ENCODE measurements around the gene KIAA1671.

KIAA1671 gene

DNA sequence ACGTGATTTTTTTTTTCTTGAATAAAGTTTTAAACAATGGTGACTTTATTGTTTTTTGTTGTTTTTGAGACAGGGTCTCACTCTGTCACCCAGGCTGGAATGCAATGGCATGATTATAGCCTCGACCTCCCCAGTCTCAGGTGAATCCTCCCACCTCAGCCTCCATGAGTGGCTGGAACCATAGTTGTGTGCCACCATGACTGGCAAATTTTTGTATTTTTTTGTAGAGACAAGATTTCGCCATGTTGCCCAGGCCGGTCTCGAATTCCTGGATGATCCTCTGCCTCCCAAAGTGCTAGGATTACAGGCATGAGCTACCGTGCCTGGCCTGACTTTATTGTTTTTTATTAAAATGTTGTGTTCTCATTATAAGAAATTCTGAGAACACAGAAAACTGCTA is 235.0 kb downstream of the KIAA1671 start:
- no peaks in the 10 kb centered on the region for H3K79me1 ChIP-seq (ENCODE audit: low read length)
- no peak overlapping the region for H3K18ac ChIP-seq (ENCODE audit: low read length)
- no peak for DNase-seq
- no peak overlapping the region for H2BK15ac ChIP-seq (replicated peaks; ENCODE audit: low read depth)
- H3K36me3 ChIP-seq (ENCODE audit: control insufficient read depth, insufficient read depth, low read length), result peaks cover 7% of the 10 kb centered on the region
- no peaks in the 10 kb centered on the region for H3K27me3 ChIP-seq (ENCODE audit: insufficient read depth, low read length, poor library complexity)
- H3K4me3 ChIP-seq (ENCODE audit: low read length), result no peak overlapping the region
- H3K23ac ChIP-seq (ENCODE audit: low read length), result no peak overlapping the region
- no peak overlapping the region for H2BK120ac ChIP-seq (ENCODE audit: low read depth, low read length)
- H3K4me1 ChIP-seq (ENCODE audit: control insufficient read depth, low read depth, low read length), result no peaks in the 10 kb centered on the region
- H3K27ac ChIP-seq (ENCODE audit: low read depth, low read length), result no peak overlapping the region
- H3K4ac ChIP-seq (ENCODE audit: low read depth, low read length), result no peak overlapping the region
- H2AK5ac ChIP-seq (ENCODE audit: low read length), result no peak overlapping the region
- no peak overlapping the region for H3K56ac ChIP-seq (ENCODE audit: low read length)
- no peak overlapping the region for H4K8ac ChIP-seq (ENCODE audit: low read depth, low read length)
- no CpG with 5 or more reads among the region's 6 CpGs for WGBS (ENCODE audit: extremely low coverage, insufficient coverage, low lambda C conversion rate)
- no peak overlapping the region for H3K4me2 ChIP-seq (ENCODE audit: low read length)
- no peaks in the 10 kb centered on the region for H3K79me2 ChIP-seq (ENCODE audit: control insufficient read depth, insufficient read depth, low read length)
- no peak overlapping the region for H2BK5ac ChIP-seq (ENCODE audit: low read length)
- no peak overlapping the region for H3K9ac ChIP-seq (ENCODE audit: low read length)
- no peak overlapping the region for H4K5ac ChIP-seq (ENCODE audit: low read length)

DNA sequence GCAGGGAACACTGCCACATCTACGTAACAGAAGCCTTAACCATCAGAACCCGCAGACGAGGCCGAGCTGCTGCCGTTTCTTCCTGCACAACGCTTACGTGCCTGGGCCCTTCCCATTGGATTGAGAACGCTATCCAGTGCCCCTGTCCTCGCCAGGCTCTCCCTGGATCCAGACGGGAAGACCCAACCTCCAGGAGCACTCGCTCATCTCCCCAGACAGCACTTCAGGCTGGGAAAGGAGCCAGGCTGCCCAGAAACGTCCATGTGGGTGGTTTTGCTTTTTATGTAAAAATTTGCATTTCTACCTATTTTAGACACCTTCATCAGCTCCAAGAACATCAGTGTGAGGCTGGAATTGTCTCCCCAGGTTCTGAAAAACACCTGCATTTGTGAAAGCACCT is 239.9 kb downstream of the KIAA1671 start:
- Histone ChIP-seq H3K4ac (ENCODE audit: low read depth, low read length) (no peak overlapping the region), H3K4me3 (ENCODE audit: low read length) (no peak overlapping the region)

DNA sequence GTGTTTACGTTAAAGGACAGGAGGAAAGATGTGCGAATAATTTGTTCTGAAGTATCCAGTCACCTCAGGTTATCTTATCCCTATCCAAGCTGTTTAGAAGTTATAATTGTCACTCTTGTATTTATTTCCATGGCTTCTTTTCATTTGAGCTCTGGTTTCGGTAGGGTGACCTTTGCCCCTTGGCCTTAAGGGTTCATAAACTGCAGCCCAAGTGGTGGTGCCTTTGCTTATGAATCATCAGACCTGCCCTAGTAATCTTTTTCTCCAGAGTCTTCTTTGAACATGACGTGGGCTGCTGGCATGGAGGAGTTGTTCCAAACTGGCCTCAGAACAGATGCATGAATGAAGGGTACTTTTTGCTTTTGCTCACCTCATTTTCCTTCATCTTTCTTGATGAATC is 240.6 kb downstream of the KIAA1671 start:
- no peaks in the 10 kb centered on the region for H3K4me1 ChIP-seq (ENCODE audit: control insufficient read depth, low read depth, low read length)
- no peak overlapping the region for H2BK5ac ChIP-seq (ENCODE audit: low read length)
- H3K9ac ChIP-seq (ENCODE audit: low read length), result no peak overlapping the region
- H3K4me2 ChIP-seq (ENCODE audit: low read length), result no peak overlapping the region
- no peak overlapping the region for H4K8ac ChIP-seq (ENCODE audit: low read depth, low read length)
- no peak overlapping the region for H2BK120ac ChIP-seq (ENCODE audit: low read depth, low read length)
- H3K27ac ChIP-seq (ENCODE audit: low read depth, low read length), result no peak overlapping the region
- H4K5ac ChIP-seq (ENCODE audit: low read length), result no peak overlapping the region
- H3K36me3 ChIP-seq (ENCODE audit: control insufficient read depth, insufficient read depth, low read length), result peaks cover 2% of the 10 kb centered on the region
- no peak for DNase-seq
- H3K79me1 ChIP-seq (ENCODE audit: low read length), result no peaks in the 10 kb centered on the region
- WGBS (ENCODE audit: extremely low coverage, insufficient coverage, low lambda C conversion rate), result no CpG with 5 or more reads among the region's 4 CpGs
- H3K23ac ChIP-seq (ENCODE audit: low read length), result no peak overlapping the region
- no peak overlapping the region for H3K56ac ChIP-seq (ENCODE audit: low read length)
- no peak overlapping the region for H2AK5ac ChIP-seq (ENCODE audit: low read length)
- H2BK15ac ChIP-seq (replicated peaks; ENCODE audit: low read depth), result no peak overlapping the region
- H3K79me2 ChIP-seq (ENCODE audit: control insufficient read depth, insufficient read depth, low read length), result no peaks in the 10 kb centered on the region
- no peaks in the 10 kb centered on the region for H3K27me3 ChIP-seq (ENCODE audit: insufficient read depth, low read length, poor library complexity)
- H3K18ac ChIP-seq (ENCODE audit: low read length), result no peak overlapping the region
- no peak overlapping the region for H3K4me3 ChIP-seq (ENCODE audit: low read length)
- H3K4ac ChIP-seq (ENCODE audit: low read depth, low read length), result no peak overlapping the region

More for the DNA sequence above, 239.9 kb downstream of the KIAA1671 start:
- DNase-seq, result no peak
- H4K8ac ChIP-seq (ENCODE audit: low read depth, low read length), result no peak overlapping the region
- no peaks in the 10 kb centered on the region for H3K79me1 ChIP-seq (ENCODE audit: low read length)
- H3K4me1 ChIP-seq (ENCODE audit: control insufficient read depth, low read depth, low read length), result no peaks in the 10 kb centered on the region
- no peaks in the 10 kb centered on the region for H3K79me2 ChIP-seq (ENCODE audit: control insufficient read depth, insufficient read depth, low read length)
- no peak overlapping the region for H3K4me2 ChIP-seq (ENCODE audit: low read length)
- no peaks in the 10 kb centered on the region for H3K27me3 ChIP-seq (ENCODE audit: insufficient read depth, low read length, poor library complexity)
- no peak overlapping the region for H3K9ac ChIP-seq (ENCODE audit: low read length)
- H2BK15ac ChIP-seq (replicated peaks; ENCODE audit: low read depth), result no peak overlapping the region
- no peak overlapping the region for H3K18ac ChIP-seq (ENCODE audit: low read length)
- H3K56ac ChIP-seq (ENCODE audit: low read length), result no peak overlapping the region
- no peak overlapping the region for H4K5ac ChIP-seq (ENCODE audit: low read length)
- no peak overlapping the region for H2BK120ac ChIP-seq (ENCODE audit: low read depth, low read length)
- H2AK5ac ChIP-seq (ENCODE audit: low read length), result no peak overlapping the region
- peaks cover 2% of the 10 kb centered on the region for H3K36me3 ChIP-seq (ENCODE audit: control insufficient read depth, insufficient read depth, low read length)
- no peak overlapping the region for H3K23ac ChIP-seq (ENCODE audit: low read length)
- WGBS (ENCODE audit: extremely low coverage, insufficient coverage, low lambda C conversion rate), result no CpG with 5 or more reads among the region's 12 CpGs
- no peak overlapping the region for H2BK5ac ChIP-seq (ENCODE audit: low read length)
- no peak overlapping the region for H3K27ac ChIP-seq (ENCODE audit: low read depth, low read length)

DNA sequence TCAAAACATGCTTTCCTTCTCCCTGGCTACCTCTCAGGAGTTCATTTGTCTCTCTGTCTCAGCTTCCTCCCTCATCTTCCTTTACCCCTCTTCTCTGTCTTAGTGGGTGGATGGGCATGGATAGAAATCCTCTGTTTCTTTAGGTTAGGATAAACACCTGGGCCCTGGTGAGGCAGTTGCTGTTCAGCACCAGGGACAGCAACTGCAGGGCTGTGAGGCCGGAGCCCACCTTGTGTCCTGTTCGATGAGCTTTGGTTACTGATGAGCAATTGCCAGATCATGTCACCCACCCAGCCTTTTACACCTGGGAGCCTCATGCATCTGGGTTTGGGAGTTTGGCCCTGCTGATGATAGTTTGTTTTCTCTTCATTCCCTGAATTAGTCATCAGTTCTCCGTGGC is 241.0 kb downstream of the KIAA1671 start:
- Histone ChIP-seq H3K18ac (ENCODE audit: low read length) (no peak overlapping the region), H3K4me3 (ENCODE audit: low read length) (no peak overlapping the region), H3K79me2 (ENCODE audit: control insufficient read depth, insufficient read depth, low read length) (no peaks in the 10 kb centered on the region), H4K5ac (ENCODE audit: low read length) (no peak overlapping the region), H2BK15ac (replicated peaks; ENCODE audit: low read depth) (no peak overlapping the region), H3K4me2 (ENCODE audit: low read length) (no peak overlapping the region), H3K4me1 (ENCODE audit: control insufficient read depth, low read depth, low read length) (no peaks in the 10 kb centered on the region), H3K27me3 (ENCODE audit: insufficient read depth, low read length, poor library complexity) (no peaks in the 10 kb centered on the region), H3K79me1 (ENCODE audit: low read length) (no peaks in the 10 kb centered on the region), H3K27ac (ENCODE audit: low read depth, low read length) (no peak overlapping the region), H3K9ac (ENCODE audit: low read length) (no peak overlapping the region), H3K36me3 (ENCODE audit: control insufficient read depth, insufficient read depth, low read length) (peaks cover 2% of the 10 kb centered on the region), H4K8ac (ENCODE audit: low read depth, low read length) (no peak overlapping the region), H3K23ac (ENCODE audit: low read length) (no peak overlapping the region), H2BK120ac (ENCODE audit: low read depth, low read length) (no peak overlapping the region), H3K56ac (ENCODE audit: low read length) (no peak overlapping the region), H2BK5ac (ENCODE audit: low read length) (no peak overlapping the region), H3K4ac (ENCODE audit: low read depth, low read length) (no peak overlapping the region), H2AK5ac (ENCODE audit: low read length) (no peak overlapping the region)
- DNase-seq, result peak; percentile 46
- WGBS (ENCODE audit: extremely low coverage, insufficient coverage, low lambda C conversion rate), result no CpG with 5 or more reads among the region's 3 CpGs

DNA sequence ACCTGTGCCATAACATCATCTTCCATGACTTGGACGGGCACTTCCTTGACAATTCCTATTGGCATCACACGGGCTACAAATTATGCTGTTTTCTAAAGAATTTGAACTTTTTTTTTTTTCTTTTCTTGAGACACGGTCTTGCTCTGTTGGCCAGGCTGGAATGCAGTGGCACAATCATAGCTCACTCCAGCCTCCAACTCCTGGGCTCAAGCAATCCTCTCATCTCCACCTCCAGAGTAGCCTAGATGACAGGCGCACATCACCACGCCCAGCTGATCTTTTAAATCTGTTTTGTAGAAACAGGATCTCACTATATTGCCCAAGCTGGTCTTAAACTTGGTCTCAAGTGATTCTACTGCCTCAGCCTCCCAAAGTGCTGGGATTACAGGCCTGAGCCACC is 243.8 kb downstream of the KIAA1671 start:
- H3K79me2 ChIP-seq (ENCODE audit: control insufficient read depth, insufficient read depth, low read length), result no peaks in the 10 kb centered on the region
- no peaks in the 10 kb centered on the region for H3K4me1 ChIP-seq (ENCODE audit: control insufficient read depth, low read depth, low read length)
- no peak overlapping the region for H3K27ac ChIP-seq (ENCODE audit: low read depth, low read length)
- H3K79me1 ChIP-seq (ENCODE audit: low read length), result no peaks in the 10 kb centered on the region
- H3K56ac ChIP-seq (ENCODE audit: low read length), result no peak overlapping the region
- DNase-seq, result no peak
- H2BK120ac ChIP-seq (ENCODE audit: low read depth, low read length), result no peak overlapping the region
- H3K27me3 ChIP-seq (ENCODE audit: insufficient read depth, low read length, poor library complexity), result no peaks in the 10 kb centered on the region
- H3K23ac ChIP-seq (ENCODE audit: low read length), result no peak overlapping the region
- no peak overlapping the region for H2BK15ac ChIP-seq (replicated peaks; ENCODE audit: low read depth)
- H3K4ac ChIP-seq (ENCODE audit: low read depth, low read length), result no peak overlapping the region
- no CpG with 5 or more reads among the region's 5 CpGs for WGBS (ENCODE audit: extremely low coverage, insufficient coverage, low lambda C conversion rate)
- no peak overlapping the region for H4K5ac ChIP-seq (ENCODE audit: low read length)
- H3K4me2 ChIP-seq (ENCODE audit: low read length), result no peak overlapping the region
- H3K4me3 ChIP-seq (ENCODE audit: low read length), result no peak overlapping the region
- peaks cover 2% of the 10 kb centered on the region for H3K36me3 ChIP-seq (ENCODE audit: control insufficient read depth, insufficient read depth, low read length)
- H3K18ac ChIP-seq (ENCODE audit: low read length), result no peak overlapping the region
- no peak overlapping the region for H4K8ac ChIP-seq (ENCODE audit: low read depth, low read length)
- no peak overlapping the region for H2AK5ac ChIP-seq (ENCODE audit: low read length)
- H2BK5ac ChIP-seq (ENCODE audit: low read length), result no peak overlapping the region
- H3K9ac ChIP-seq (ENCODE audit: low read length), result no peak overlapping the region

DNA sequence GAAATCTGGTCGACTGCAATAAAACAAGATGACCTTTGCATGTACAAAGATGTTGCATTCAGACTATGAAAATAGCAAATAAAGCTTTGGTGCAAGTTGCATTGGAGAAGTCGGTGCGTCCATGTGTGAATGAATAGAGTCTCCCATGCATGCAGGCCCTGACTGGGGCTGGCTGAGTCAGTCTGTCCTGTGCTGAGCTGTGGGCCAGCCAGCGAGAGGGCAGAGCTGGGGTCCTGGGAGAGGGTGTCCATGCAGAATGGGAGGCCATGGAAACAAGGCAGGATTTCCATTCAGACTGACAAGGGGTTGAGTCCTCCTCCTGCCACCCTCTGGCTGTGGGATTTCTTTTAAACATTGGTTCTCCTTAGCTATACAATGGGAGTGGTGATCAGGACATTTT is 244.8 kb downstream of the KIAA1671 start:
- Histone ChIP-seq H2BK5ac (ENCODE audit: low read length) (no peak overlapping the region), H3K4me2 (ENCODE audit: low read length) (no peak overlapping the region), H3K23ac (ENCODE audit: low read length) (no peak overlapping the region), H3K4ac (ENCODE audit: low read depth, low read length) (no peak overlapping the region), H3K79me1 (ENCODE audit: low read length) (no peaks in the 10 kb centered on the region), H3K4me3 (ENCODE audit: low read length) (no peak overlapping the region), H2AK5ac (ENCODE audit: low read length) (no peak overlapping the region), H3K9ac (ENCODE audit: low read length) (no peak overlapping the region), H4K5ac (ENCODE audit: low read length) (no peak overlapping the region), H3K27me3 (ENCODE audit: insufficient read depth, low read length, poor library complexity) (no peaks in the 10 kb centered on the region), H2BK120ac (ENCODE audit: low read depth, low read length) (no peak overlapping the region), H2BK15ac (replicated peaks; ENCODE audit: low read depth) (no peak overlapping the region), H3K36me3 (ENCODE audit: control insufficient read depth, insufficient read depth, low read length) (no peaks in the 10 kb centered on the region), H3K79me2 (ENCODE audit: control insufficient read depth, insufficient read depth, low read length) (no peaks in the 10 kb centered on the region), H3K56ac (ENCODE audit: low read length) (no peak overlapping the region), H4K8ac (ENCODE audit: low read depth, low read length) (no peak overlapping the region), H3K4me1 (ENCODE audit: control insufficient read depth, low read depth, low read length) (no peaks in the 10 kb centered on the region), H3K18ac (ENCODE audit: low read length) (no peak overlapping the region), H3K27ac (ENCODE audit: low read depth, low read length) (no peak overlapping the region)
- no peak for DNase-seq
- no CpG with 5 or more reads among the region's 4 CpGs for WGBS (ENCODE audit: extremely low coverage, insufficient coverage, low lambda C conversion rate)

All from mesendoderm (in vitro differentiated cells).